ENCODE measurements around the gene PRAMEF20.
"Not testable (repeated sequence)": the region's sequence is repeated elsewhere in the genome, so short reads cannot be mapped to it uniquely, and the experiment has no call there.

PRAMEF20 gene

GRCh38 chr1:13410150-13410549 is at the start of gene PRAMEF20:
Gene PRAMEF20, plus strand, starts transcription at chr1:13410450. Its CDS starts 5,905 bp downstream, at chr1:13416355.
- not testable (repeated sequence) for H3K36me3 ChIP-seq (ENCODE audit: control insufficient read depth, insufficient read depth, low read length); H3K27me3 ChIP-seq (replicated peaks; ENCODE audit: control insufficient read depth, insufficient read depth, low read length); H3K4me3 ChIP-seq (replicated peaks; ENCODE audit: low read depth, low read length); DNase-seq (ENCODE audit: extremely low read depth, insufficient read length)

GRCh38 chr1:13362364-13362763 is 47.9 kb upstream of the PRAMEF20 start:
- not testable (repeated sequence) for DNase-seq (ENCODE audit: extremely low read depth, insufficient read length)

GRCh38 chr1:13364928-13365327 is 45.3 kb upstream of the PRAMEF20 start:
- not testable (repeated sequence) for H3K36me3 ChIP-seq (ENCODE audit: control insufficient read depth, insufficient read depth, low read length); DNase-seq (ENCODE audit: extremely low read depth, insufficient read length); H3K27me3 ChIP-seq (replicated peaks; ENCODE audit: control insufficient read depth, insufficient read depth, low read length); H3K4me3 ChIP-seq (replicated peaks; ENCODE audit: low read depth, low read length)

More at GRCh38 chr1:13362364-13362763, 47.9 kb upstream of the PRAMEF20 start:
- H3K36me3 ChIP-seq (ENCODE audit: control insufficient read depth, insufficient read depth, low read length); H3K4me3 ChIP-seq (replicated peaks; ENCODE audit: low read depth, low read length); H3K27me3 ChIP-seq (replicated peaks; ENCODE audit: control insufficient read depth, insufficient read depth, low read length): not testable (repeated sequence)

GRCh38 chr1:13366536-13366935 is 43.7 kb upstream of the PRAMEF20 start:
- not testable (repeated sequence) for H3K27me3 ChIP-seq (replicated peaks; ENCODE audit: control insufficient read depth, insufficient read depth, low read length); DNase-seq (ENCODE audit: extremely low read depth, insufficient read length); H3K4me3 ChIP-seq (replicated peaks; ENCODE audit: low read depth, low read length); H3K36me3 ChIP-seq (ENCODE audit: control insufficient read depth, insufficient read depth, low read length)

GRCh38 chr1:13368544-13368943 is 41.7 kb upstream of the PRAMEF20 start:
- TF ChIP-seq CTCF (IDR thresholded peaks at IDR 0.05; ENCODE audit: insufficient read depth, low read length, poor library complexity, severe bottlenecking) = peak; percentile 45
- not testable (repeated sequence) for DNase-seq (ENCODE audit: extremely low read depth, insufficient read length); H3K4me3 ChIP-seq (replicated peaks; ENCODE audit: low read depth, low read length); H3K36me3 ChIP-seq (ENCODE audit: control insufficient read depth, insufficient read depth, low read length); H3K27me3 ChIP-seq (replicated peaks; ENCODE audit: control insufficient read depth, insufficient read depth, low read length)

- not testable (repeated sequence) for H3K27me3 ChIP-seq (replicated peaks; ENCODE audit: control insufficient read depth, insufficient read depth, low read length); H3K36me3 ChIP-seq (ENCODE audit: control insufficient read depth, insufficient read depth, low read length); H3K4me3 ChIP-seq (replicated peaks; ENCODE audit: low read depth, low read length); DNase-seq (ENCODE audit: extremely low read depth, insufficient read length)
Measured at GRCh38 chr1:13378983-13379382, 31.3 kb upstream of the PRAMEF20 start.

- not testable (repeated sequence) for DNase-seq (ENCODE audit: extremely low read depth, insufficient read length); H3K36me3 ChIP-seq (ENCODE audit: control insufficient read depth, insufficient read depth, low read length); H3K27me3 ChIP-seq (replicated peaks; ENCODE audit: control insufficient read depth, insufficient read depth, low read length); H3K4me3 ChIP-seq (replicated peaks; ENCODE audit: low read depth, low read length)
Measured at GRCh38 chr1:13380380-13380779, 29.9 kb upstream of the PRAMEF20 start.

- not testable (repeated sequence) for DNase-seq (ENCODE audit: extremely low read depth, insufficient read length); H3K36me3 ChIP-seq (ENCODE audit: control insufficient read depth, insufficient read depth, low read length); H3K4me3 ChIP-seq (replicated peaks; ENCODE audit: low read depth, low read length); H3K27me3 ChIP-seq (replicated peaks; ENCODE audit: control insufficient read depth, insufficient read depth, low read length)
Measured at GRCh38 chr1:13389332-13389731, 20.9 kb upstream of the PRAMEF20 start, which contains the start of gene PRAMEF17. Gene PRAMEF17, plus strand, starts transcription at chr1:13389632. Its CDS starts 26 bp downstream, at chr1:13389658.

- not testable (repeated sequence) for DNase-seq (ENCODE audit: extremely low read depth, insufficient read length); H3K4me3 ChIP-seq (replicated peaks; ENCODE audit: low read depth, low read length); H3K36me3 ChIP-seq (ENCODE audit: control insufficient read depth, insufficient read depth, low read length); H3K27me3 ChIP-seq (replicated peaks; ENCODE audit: control insufficient read depth, insufficient read depth, low read length)
Measured at GRCh38 chr1:13393004-13393403, 17.2 kb upstream of the PRAMEF20 start.

- not testable (repeated sequence) for H3K36me3 ChIP-seq (ENCODE audit: control insufficient read depth, insufficient read depth, low read length); DNase-seq (ENCODE audit: extremely low read depth, insufficient read length); H3K27me3 ChIP-seq (replicated peaks; ENCODE audit: control insufficient read depth, insufficient read depth, low read length); H3K4me3 ChIP-seq (replicated peaks; ENCODE audit: low read depth, low read length)
Measured at GRCh38 chr1:13394761-13395160, 15.5 kb upstream of the PRAMEF20 start.

- not testable (repeated sequence) for DNase-seq (ENCODE audit: extremely low read depth, insufficient read length); H3K4me3 ChIP-seq (replicated peaks; ENCODE audit: low read depth, low read length); H3K36me3 ChIP-seq (ENCODE audit: control insufficient read depth, insufficient read depth, low read length); H3K27me3 ChIP-seq (replicated peaks; ENCODE audit: control insufficient read depth, insufficient read depth, low read length)
Measured at GRCh38 chr1:13395311-13395710, 14.9 kb upstream of the PRAMEF20 start.

Measured in GM06990 (cell line).